K562 (cell line): ENCODE data around the gene TPD52L2. TPM values are rescaled to one million over a fixed set of nuclear protein-coding genes. Genes with fewer than 3 reads are reported as not detected.
"Not testable (repeated sequence)": the region's sequence is repeated elsewhere in the genome, so short reads cannot be mapped to it uniquely, and the experiment has no call there.

Source experiments
- ATAC-seq: fragments of 200-7000 bp; cut with Tn5 transposase; 3 replicates; pipeline ENCODE4 v1.9.1; 2020; ENCODE audit warnings: moderate library complexity
- BruUV-seq: library from RNA; stranded (reverse); fragments of 400-500 nt; replicated peaks from 2 replicates; lab custom pipeline; 2021; lab: Mats Ljungman, UMichigan
- CTCF ChIA-PET: fragments of 300-600 bp; formaldehyde crosslinking; extraction: SDS; loops from one replicate; lab custom pipeline; 2021; ENCODE audit warnings: low intra/inter-chr PET ratio; lab: Yijun Ruan, JAX
- POLR2A ChIA-PET: fragments of 300-600, 350-650 bp; sonication (Branson Sonifier 250); formaldehyde crosslinking; extraction: SDS; loops from one replicate; lab custom pipeline; 2021; ENCODE audit warnings: antibody characterized with exemption, inconsistent platforms; lab: Yijun Ruan, JAX
- DNase-seq, 4 experiments: peaks; one replicate each; pipeline versions ENCODE4 v3.0.0 to v3.0.0-alpha.2; 2011 to 2018; ENCODE audit warnings: low spot score in 3 of 4, mixed read lengths in 3 of 4; ENCODE audit errors: extremely low read depth in 1 of 4
- FAIRE-seq: peaks from 2 replicates; lab custom pipeline; 2011; peaks lifted over from hg19 to GRCh38; lab: Jason Lieb, UNC
- H2AFZ ChIP-seq: 2 replicates; pipeline ENCODE4 v1.6.0; 2011; ENCODE audit warnings: low read depth, low read length, control low read depth, inconsistent platforms
- H3K27ac ChIP-seq: fragments of 200-600 bp; 3 replicates; pipeline ENCODE4 v1.8.0; 2011; ENCODE audit warnings: low read depth, mild to moderate bottlenecking, control low read depth, inconsistent platforms, low read length, moderate library complexity, mixed read lengths; ENCODE audit errors: extremely low read depth
- H3K27me3 ChIP-seq, 2 experiments: fragments of 300-600 bp in 1 of 2; 2 replicates in 1 of 2; 3 replicates in 1 of 2; pipeline versions ENCODE4 v1.6.0 to v1.8.0; 2011; ENCODE audit warnings: inconsistent platforms in 2 of 2, low read length in 2 of 2, mild to moderate bottlenecking in 1 of 2, mixed read lengths in 1 of 2, moderate library complexity in 1 of 2; ENCODE audit not compliant: control insufficient read depth in 2 of 2, insufficient read depth in 2 of 2
- H3K36me3 ChIP-seq: fragments of 300-600 bp; 3 replicates; pipeline ENCODE4 v1.8.0; 2011; ENCODE audit warnings: mild to moderate bottlenecking, low read length, inconsistent platforms; ENCODE audit not compliant: control insufficient read depth, insufficient read depth
- H3K4me1 ChIP-seq, 2 experiments: fragments of 200-600 bp in 1 of 2; replicated peaks in 1 of 2; 2 replicates in 1 of 2; 3 replicates in 1 of 2; pipeline versions ENCODE4 v1.5.1 to v1.8.0; 2011; ENCODE audit warnings: inconsistent platforms in 2 of 2, low read length in 2 of 2, mild to moderate bottlenecking in 1 of 2, mixed read lengths in 1 of 2, moderate library complexity in 1 of 2; ENCODE audit not compliant: control insufficient read depth in 2 of 2, insufficient read depth in 2 of 2
- H3K4me2 ChIP-seq: 2 replicates; pipeline ENCODE4 v1.6.1; 2011; ENCODE audit warnings: low read length, control low read depth, inconsistent platforms, mixed read lengths; ENCODE audit not compliant: insufficient read depth
- H3K4me3 ChIP-seq: fragments of 200-600 bp; sonication (generic), shearing (Covaris generic); 2 replicates; pipeline ENCODE4 v1.5.1; 2016; ENCODE audit warnings: control low read depth, inconsistent platforms
- H3K79me2 ChIP-seq: fragments of 200-600 bp; 3 replicates; pipeline ENCODE4 v1.8.0; 2011; ENCODE audit warnings: low read length, inconsistent platforms; ENCODE audit not compliant: control insufficient read depth, insufficient read depth
- H3K9ac ChIP-seq, 2 experiments: 2 replicates each; pipeline versions ENCODE4 v1.6.0 to v1.6.1; 2011; ENCODE audit warnings: low read depth in 2 of 2, low read length in 2 of 2, control low read depth in 1 of 2, inconsistent platforms in 1 of 2, mild to moderate bottlenecking in 1 of 2, mixed read lengths in 1 of 2; ENCODE audit not compliant: insufficient read depth in 1 of 2
- H3K9me1 ChIP-seq: one replicate; pipeline ENCODE4 v1.6.0; 2011; ENCODE audit warnings: inconsistent platforms, mild to moderate bottlenecking, low read length, moderate library complexity; ENCODE audit not compliant: control insufficient read depth, insufficient read depth
- H3K9me3 ChIP-seq: replicated peaks from 2 replicates; pipeline ENCODE4 v1.5.1; 2011; ENCODE audit warnings: low read depth, low read length, inconsistent platforms; ENCODE audit not compliant: control insufficient read depth, insufficient read depth
- H4K20me1 ChIP-seq: replicated peaks from 2 replicates; pipeline ENCODE4 v1.6.1; 2011; ENCODE audit warnings: low read length, inconsistent platforms, mixed read lengths; ENCODE audit not compliant: control insufficient read depth, insufficient read depth
- DDX20 ChIP-seq: fragments of 450-650 bp; IDR thresholded peaks from 2 replicates; pipeline ENCODE4 v1.6.1; 2016; ENCODE audit warnings: missing genetic modification characterization, low read depth, mild to moderate bottlenecking, missing compliant biosample characterization, moderate library complexity
- HNRNPL ChIP-seq: fragments of 200-400 bp; formaldehyde crosslinking; IDR thresholded peaks from 2 replicates; pipeline ENCODE4 v1.6.1; 2017; ENCODE audit warnings: low read depth, mild to moderate bottlenecking, low read length
- POLR2G ChIP-seq: fragments of 200-400 bp; formaldehyde crosslinking; IDR thresholded peaks from 2 replicates; pipeline ENCODE4 v1.6.1; 2017; ENCODE audit warnings: low read depth, mild to moderate bottlenecking, antibody characterized with exemption, low read length, moderate library complexity
- WGBS: fragments of 100-300 bp; shearing (Covaris generic); methylation state at CpG from one replicate; pipeline ENCODE4 v1.1.6; 2016; ENCODE audit warnings: low coverage, mixed read lengths; ENCODE audit not compliant: insufficient coverage; ENCODE audit errors: missing lambda C conversion rate; 5-methylcytosine and 5-hydroxymethylcytosine counted together
- in situ Hi-C: fragments of 300-500 bp; cut with MboI; formaldehyde crosslinking; loops from 4 replicates; pipeline ENCODE4 v1.15.0; 2018; ENCODE audit warnings: inconsistent platforms, mixed read lengths
- intact Hi-C: fragments of 100-400 bp; cut with micrococcal nuclease; formaldehyde crosslinking; loops from 2 replicates; pipeline ENCODE4 v1.14.2; 2022
- polyA plus RNA-seq, 8 experiments: library from polyadenylated mRNA; depleted of rRNA in 4 of 8; stranded (reverse) in 5 of 8; unstranded in 3 of 8; fragments of >200 nt; fragmentation: Nextera tagmentation in 2 of 8; fragmentation: Illumina TruSeq in 1 of 8; extraction: Ambion mirVana in 2 of 8; extraction: Trizol in 1 of 8; gene quantifications; 2 replicates each; pipeline versions ENCODE4 v1.2.1 to v1.2.3, GENCODE V29; 2011 to 2014; ENCODE audit warnings: inconsistent platforms in 1 of 8, missing spikeins in 1 of 8
- total RNA-seq, 7 experiments: library from RNA; depleted of rRNA in 6 of 7; stranded (reverse); fragments of >200 nt in 6 of 7; fragmentation: Illumina TruSeq in 2 of 7; extraction: Trizol in 2 of 7; gene quantifications; 2 replicates each; pipeline versions ENCODE4 v1.2.1 to v1.2.3, GENCODE V29; 2011 to 2021; ENCODE audit warnings: low replicate concordance in 1 of 7

The TPD52L2 gene
- total and polyA plus RNA-seq, 9 of the 15 experiments (the other 6 are each of a cell fraction or from before 2014, with no cell fraction given), result 1.9 to 117 (median 74.6) TPM

- Histone ChIP-seq H3K9me3 (no peaks in the 10 kb centered on the region), H3K27ac (no peak overlapping the region), H3K4me2 (no peak overlapping the region), H3K9me1 (no peaks in the 10 kb centered on the region), H3K79me2 (peaks cover 14% of the 10 kb centered on the region), H3K4me3 (no peak overlapping the region), H3K9ac (no peak overlapping the region), H3K27me3 (no peaks in the 10 kb centered on the region), H3K4me1 (peaks cover 0 to 18% of the 10 kb centered on the region in 2 experiments; a peak in 2 of 5 replicates), H4K20me1 (0 out of 2 replicates have a peak, but pooled peaks cover 4% of the 10 kb centered on the region), H3K36me3 (peaks cover 77% of the 10 kb centered on the region; the same call in 2 of the 3 replicates)
- intact Hi-C loops, result no loop called here
- FAIRE-seq (no peak), ATAC-seq (no peak)
- CTCF ChIA-PET, result no interaction called here
- POLR2A ChIA-PET, result interaction anchor here (0.6 to 1.3 kb wide), 2 partner anchors 11 to 918 kb away, joined by 3 to 4 read pairs; no protein-coding TSS in a partner anchor
- in situ Hi-C loops, result no loop called here
- no peak for TF ChIP-seq DDX20
- peak; percentile 40; the same call in 1 of the 2 replicates for TF ChIP-seq POLR2G
- TF ChIP-seq, all 486 proteins: peak for 1
- no TSS peak for BruUV-seq
- WGBS, result 98% methylated on average over 23 of the region's 26 CpGs
- no peak overlapping the region for H2AFZ ChIP-seq
- DNase-seq, result no peak
Measured at GRCh38 chr20:63929071-63929470, 64.0 kb downstream of the TPD52L2 start.

- H3K9ac ChIP-seq, H3K9me3 ChIP-seq, POLR2A ChIA-PET, H3K27me3 ChIP-seq, H3K27ac ChIP-seq, H2AFZ ChIP-seq, DNase-seq, H3K4me2 ChIP-seq, CTCF ChIA-PET, FAIRE-seq, H3K9me1 ChIP-seq, H3K4me3 ChIP-seq, in situ Hi-C loops, intact Hi-C loops, ATAC-seq, BruUV-seq, H4K20me1 ChIP-seq: not testable (repeated sequence)
- WGBS, result 89% methylated on average over 13 of the region's 31 CpGs
- Histone ChIP-seq H3K36me3 (peaks cover 78% of the 10 kb centered on the region; the same call in 2 of the 3 replicates), H3K79me2 (peaks cover 11% of the 10 kb centered on the region), H3K4me1 (peaks cover 0 to 22% of the 10 kb centered on the region in 2 experiments; a peak in 2 of 5 replicates)
- TF ChIP-seq HNRNPL, result peak; percentile 51; the same call in 1 of the 2 replicates
Measured at GRCh38 chr20:63929473-63929883, 64.4 kb downstream of the TPD52L2 start.
